NK-92 (cell line): Measurements from ENCODE around the gene EEPD1.
"Not testable (repeated sequence)": the region's sequence is repeated elsewhere in the genome, so short reads cannot be mapped to it uniquely, and the experiment has no call there.

Experiments used
- DNase-seq: peaks from one replicate; lab custom pipeline; 2025; ENCODE audit not compliant: unreplicated experiment; lab: John Stamatoyannopoulos, UW

Gene EEPD1

GRCh38 chr7:36210291-36210922, 57.4 kb downstream of the EEPD1 start:
- no peak for DNase-seq

- no peak for DNase-seq
These were observed 61.8 kb downstream of the EEPD1 start for GRCh38 chr7:36214608-36215456.

- no peak for DNase-seq
These were observed 62.4 kb downstream of the EEPD1 start for GRCh38 chr7:36215457-36215765.

- no peak for DNase-seq
These were observed 63.1 kb downstream of the EEPD1 start for GRCh38 chr7:36216063-36216684.

GRCh38 chr7:36217211-36217960, 64.3 kb downstream of the EEPD1 start:
- DNase-seq = no peak

- no peak for DNase-seq
These were observed 64.9 kb downstream of the EEPD1 start for GRCh38 chr7:36217961-36218284.

GRCh38 chr7:36219429-36219828, 66.4 kb downstream of the EEPD1 start:
- no peak for DNase-seq

GRCh38 chr7:36223851-36224250, 70.8 kb downstream of the EEPD1 start:
- no peak for DNase-seq

GRCh38 chr7:36224934-36225858, 72.1 kb downstream of the EEPD1 start:
- no peak for DNase-seq

GRCh38 chr7:36226151-36226550, 73.1 kb downstream of the EEPD1 start:
- no peak for DNase-seq

- DNase-seq = no peak
These were observed 74.2 kb downstream of the EEPD1 start for GRCh38 chr7:36227223-36227622.

- DNase-seq = no peak
These were observed 75.0 kb downstream of the EEPD1 start for GRCh38 chr7:36228039-36228438.

GRCh38 chr7:36231406-36231805, 78.4 kb downstream of the EEPD1 start:
- DNase-seq = no peak

GRCh38 chr7:36232555-36232954, 79.5 kb downstream of the EEPD1 start:
- no peak for DNase-seq

- no peak for DNase-seq
These were observed 80.0 kb downstream of the EEPD1 start for GRCh38 chr7:36232971-36233550.

GRCh38 chr7:36236073-36236472, 83.0 kb downstream of the EEPD1 start:
- DNase-seq = no peak

- DNase-seq = no peak
These were observed 85.1 kb downstream of the EEPD1 start for GRCh38 chr7:36238138-36238537.

- DNase-seq = not testable (repeated sequence)
These were observed 90.3 kb downstream of the EEPD1 start for GRCh38 chr7:36243356-36243755.

- not testable (repeated sequence) for DNase-seq
These were observed 90.9 kb downstream of the EEPD1 start for GRCh38 chr7:36244001-36244400.

- DNase-seq = no peak
These were observed 91.4 kb downstream of the EEPD1 start for GRCh38 chr7:36244429-36244828.
